Gastrocnemius medialis (tissue), 4 donors: ENCODE data around the gene UBAP2L. TPM values are rescaled to one million over a fixed set of nuclear protein-coding genes. Genes with fewer than 3 reads are reported as not detected.

Experiments
- ATAC-seq, 2 donors: fragments of 150-250 bp; one replicate each; pipeline ENCODE4 v1.9.1; 2016
- DNase-seq, 2 donors: peaks; one replicate each; pipeline ENCODE4 v3.0.0-alpha.2; 2019
- H3K27ac ChIP-seq, 4 donors: fragments of 200-600 bp; sonication (generic); 1 replicate in 1 of 4; 2 replicates in 3 of 4; pipeline ENCODE4 v1.5.1; 2016 to 2018; ENCODE audit warnings: mild to moderate bottlenecking in 2 of 4, moderate library complexity in 1 of 4
- H3K27me3 ChIP-seq, 3 donors: fragments of 200-600 bp; sonication (generic) in 2 of 3; 1 replicate in 1 of 3; 2 replicates in 2 of 3; pipeline versions ENCODE4 v1.5.1 to v1.6.0; 2016 to 2019; ENCODE audit warnings: mild to moderate bottlenecking in 1 of 3, moderate library complexity in 1 of 3
- H3K36me3 ChIP-seq, 2 donors: fragments of 200-600 bp; sonication (generic) in 1 of 2; one replicate each; pipeline ENCODE4 v1.5.1; 2017 to 2018
- H3K4me1 ChIP-seq, 2 donors: fragments of 200-600 bp; sonication (generic) in 1 of 2; one replicate each; pipeline ENCODE4 v1.5.1; 2016 to 2017; ENCODE audit warnings: mild to moderate bottlenecking in 2 of 2
- H3K4me3 ChIP-seq, 4 donors: fragments of 200-600 bp; sonication (generic) in 3 of 4; 1 replicate in 1 of 4; 2 replicates in 3 of 4; pipeline ENCODE4 v1.5.1; 2016 to 2019; ENCODE audit warnings: mild to moderate bottlenecking in 2 of 4
- H3K9me3 ChIP-seq, 3 donors: fragments of 200-600 bp; sonication (generic) in 2 of 3; 1 replicate in 1 of 3; 2 replicates in 2 of 3; pipeline ENCODE4 v1.5.1; 2016 to 2019
- POLR2A ChIP-seq, 2 donors: fragments of 450-650 bp; IDR thresholded peaks; one replicate each; pipeline ENCODE4 v1.6.1; 2017; ENCODE audit warnings: antibody characterized with exemption in 2 of 2, mild to moderate bottlenecking in 2 of 2, moderate library complexity in 2 of 2
- in situ Hi-C, 4 donors: fragments of 200-750 bp; cut with MboI; loops; one replicate each; pipeline versions ENCODE4 v1.15.0 to v1.8.0; 2017; ENCODE audit warnings: low sequenced_read_pairs in 4 of 4
- intact Hi-C: fragments of 100-400 bp; cut with DNase I; formaldehyde crosslinking; loops from one replicate; pipeline ENCODE4 v1.15.1; 2023; ENCODE audit warnings: low total_unique reads
- total RNA-seq, 4 donors: library from RNA; depleted of rRNA; stranded (reverse); fragments of >200 nt; gene quantifications; one replicate each; pipeline versions ENCODE4 v1.1.0 to v1.2.3, GENCODE V29; 2016
- TF ChIP-seq, protein P1 (sequence below), 5 experiments: fragments of 450-650 bp in 3 of 5; fragments of 200-600 bp in 2 of 5; sonication (generic) in 2 of 5; IDR thresholded peaks in 4 of 5; conservative IDR thresholded peaks in 1 of 5; 1 replicate in 4 of 5; 2 replicates in 1 of 5; pipeline ENCODE4 v1.5.1; 2016 to 2019; ENCODE audit warnings: antibody characterized with exemption in 5 of 5, mild to moderate bottlenecking in 3 of 5, moderate library complexity in 3 of 5

Gene UBAP2L
- total RNA-seq, 4 donors from 2014 or later: 38.5 to 72.8 (median 50.8) TPM

DNA sequence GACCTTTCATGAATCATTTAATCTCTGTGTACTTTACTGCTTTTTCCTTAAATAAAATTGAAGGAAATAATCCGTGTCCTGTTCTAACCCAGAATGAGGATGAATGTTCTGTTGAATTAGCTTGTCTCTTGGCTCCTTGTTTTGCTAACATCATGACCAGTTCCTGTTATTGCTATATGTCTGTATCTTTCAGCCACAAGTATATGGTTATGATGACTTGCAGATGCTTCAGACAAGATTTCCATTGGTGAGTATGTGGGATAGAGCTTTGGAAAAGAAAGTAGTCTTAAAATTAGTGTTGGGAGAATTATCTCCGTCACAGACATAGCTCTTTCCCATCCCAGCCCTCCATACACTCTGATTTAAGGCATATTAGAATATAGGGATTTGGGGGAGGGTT, 38.0 kb downstream of the UBAP2L start:
- Histone ChIP-seq H3K27ac (no peak overlapping the region), H3K4me1 (no peaks in the 10 kb centered on the region), H3K9me3 (no peaks in the 10 kb centered on the region), H3K36me3 (peaks cover 5 to 100% of the 10 kb centered on the region in 2 donors), H3K4me3 (no peak overlapping the region), H3K27me3 (no peaks in the 10 kb centered on the region)
- TF ChIP-seq, protein P1, sequence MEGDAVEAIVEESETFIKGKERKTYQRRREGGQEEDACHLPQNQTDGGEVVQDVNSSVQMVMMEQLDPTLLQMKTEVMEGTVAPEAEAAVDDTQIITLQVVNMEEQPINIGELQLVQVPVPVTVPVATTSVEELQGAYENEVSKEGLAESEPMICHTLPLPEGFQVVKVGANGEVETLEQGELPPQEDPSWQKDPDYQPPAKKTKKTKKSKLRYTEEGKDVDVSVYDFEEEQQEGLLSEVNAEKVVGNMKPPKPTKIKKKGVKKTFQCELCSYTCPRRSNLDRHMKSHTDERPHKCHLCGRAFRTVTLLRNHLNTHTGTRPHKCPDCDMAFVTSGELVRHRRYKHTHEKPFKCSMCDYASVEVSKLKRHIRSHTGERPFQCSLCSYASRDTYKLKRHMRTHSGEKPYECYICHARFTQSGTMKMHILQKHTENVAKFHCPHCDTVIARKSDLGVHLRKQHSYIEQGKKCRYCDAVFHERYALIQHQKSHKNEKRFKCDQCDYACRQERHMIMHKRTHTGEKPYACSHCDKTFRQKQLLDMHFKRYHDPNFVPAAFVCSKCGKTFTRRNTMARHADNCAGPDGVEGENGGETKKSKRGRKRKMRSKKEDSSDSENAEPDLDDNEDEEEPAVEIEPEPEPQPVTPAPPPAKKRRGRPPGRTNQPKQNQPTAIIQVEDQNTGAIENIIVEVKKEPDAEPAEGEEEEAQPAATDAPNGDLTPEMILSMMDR (IDR thresholded peaks at IDR 0.05 in 4 of 5, conservative IDR thresholded peaks at IDR 0.05 in 1 of 5): no peak
- no peak for TF ChIP-seq POLR2A (IDR thresholded peaks at IDR 0.05)
- ATAC-seq (no peak), DNase-seq (no peak)
- intact Hi-C loops (no loop called here), in situ Hi-C loops (loop anchor here in 1 of 4 donors (25.0 kb wide), 1 partner anchor 1404 kb away; no protein-coding TSS in a partner anchor)

DNA sequence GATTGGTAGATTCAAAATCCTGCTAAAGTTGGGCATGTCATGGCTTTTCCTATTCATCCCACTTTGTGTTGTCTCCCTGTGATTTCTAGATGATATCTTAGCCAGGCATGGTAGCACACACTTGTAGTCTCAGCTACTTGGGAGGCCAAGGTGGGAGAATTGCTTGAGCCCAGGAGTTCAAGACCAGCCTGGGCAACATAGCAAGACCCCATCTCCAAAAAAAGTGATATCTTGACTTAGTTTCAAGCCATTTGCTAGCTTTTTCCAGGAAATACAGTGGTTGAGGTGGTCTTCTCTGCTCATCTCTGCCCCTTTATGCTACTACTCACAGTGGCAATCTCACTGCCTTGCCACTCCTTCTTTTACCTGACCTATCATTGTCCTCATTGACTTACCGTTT, 39.4 kb downstream of the UBAP2L start:
- in situ Hi-C loops (loop anchor here in 1 of 4 donors (25.0 kb wide), 1 partner anchor 1402 kb away; no protein-coding TSS in a partner anchor), intact Hi-C loops (no loop called here)
- TF ChIP-seq POLR2A (IDR thresholded peaks at IDR 0.05): no peak
- TF ChIP-seq, protein P1 (IDR thresholded peaks at IDR 0.05 in 4 of 5, conservative IDR thresholded peaks at IDR 0.05 in 1 of 5): no peak
- no peaks in the 10 kb centered on the region for H3K9me3 ChIP-seq
- no peaks in the 10 kb centered on the region for H3K4me1 ChIP-seq
- H3K27ac ChIP-seq: no peak overlapping the region
- peaks cover 5 to 89% of the 10 kb centered on the region in 2 donors for H3K36me3 ChIP-seq
- no peak for ATAC-seq
- H3K27me3 ChIP-seq: no peaks in the 10 kb centered on the region
- no peak overlapping the region for H3K4me3 ChIP-seq
- DNase-seq: no peak

- Histone ChIP-seq H3K4me3 (no peak overlapping the region), H3K4me1 (no peaks in the 10 kb centered on the region), H3K9me3 (no peaks in the 10 kb centered on the region), H3K27me3 (no peaks in the 10 kb centered on the region), H3K36me3 (peaks cover 0 to 84% of the 10 kb centered on the region in 2 donors), H3K27ac (no peak overlapping the region)
- intact Hi-C loops (no loop called here), in situ Hi-C loops (loop anchor here in 1 of 4 donors (25.0 kb wide), 1 partner anchor 1399 kb away; no protein-coding TSS in a partner anchor)
- ATAC-seq (no peak), DNase-seq (no peak)
- TF ChIP-seq, protein P1 (IDR thresholded peaks at IDR 0.05 in 4 of 5, conservative IDR thresholded peaks at IDR 0.05 in 1 of 5): no peak
- TF ChIP-seq POLR2A (IDR thresholded peaks at IDR 0.05): no peak
Measured at GRCh38 chr1:154263465-154264332, 42.9 kb downstream of the UBAP2L start.

DNA sequence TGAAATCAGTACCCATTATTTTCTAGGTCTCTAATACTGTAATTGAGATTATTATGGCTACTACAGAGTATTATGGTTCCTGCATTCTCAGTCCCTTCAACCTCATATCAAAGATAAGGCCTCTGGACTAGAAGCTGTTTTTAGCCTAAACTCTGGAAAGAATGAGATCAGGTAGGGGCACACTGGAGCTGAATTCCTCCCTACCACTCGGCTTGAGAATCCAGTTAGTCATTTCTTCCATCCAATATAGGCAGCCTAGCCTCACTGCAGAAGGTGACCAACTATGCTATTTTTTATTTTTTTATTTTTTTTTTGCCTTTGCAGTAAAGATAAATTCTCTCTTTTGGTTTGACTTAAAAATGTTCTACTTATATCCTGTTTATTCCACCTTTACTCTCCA, 43.7 kb downstream of the UBAP2L start:
- no peak overlapping the region for H3K27ac ChIP-seq
- DNase-seq (no peak), ATAC-seq (no peak)
- H3K4me1 ChIP-seq: no peaks in the 10 kb centered on the region
- H3K4me3 ChIP-seq: no peak overlapping the region
- H3K9me3 ChIP-seq: no peaks in the 10 kb centered on the region
- in situ Hi-C loops: loop anchor here in 1 of 4 donors (25.0 kb wide), 1 partner anchor 1398 kb away; no protein-coding TSS in a partner anchor
- H3K27me3 ChIP-seq: no peaks in the 10 kb centered on the region
- intact Hi-C loops: no loop called here
- H3K36me3 ChIP-seq: peaks cover 0 to 84% of the 10 kb centered on the region in 2 donors
- no peak for TF ChIP-seq POLR2A (IDR thresholded peaks at IDR 0.05)
- TF ChIP-seq, protein P1 (IDR thresholded peaks at IDR 0.05 in 4 of 5, conservative IDR thresholded peaks at IDR 0.05 in 1 of 5): no peak
